OCI-LY1 (cell line): ENCODE results near the gene ZSWIM1.

Experiments used
- H2AFZ ChIP-seq: fragments of 200-600 bp; sonication (generic), shearing (Covaris generic); 2 replicates; pipeline ENCODE4 v1.6.0; 2014; ENCODE audit warnings: antibody characterized with exemption, mild to moderate bottlenecking, low read length
- H3F3A ChIP-seq: fragments of 200-600 bp; sonication (generic), shearing (Covaris generic); 2 replicates; pipeline ENCODE4 v1.6.0; 2014; ENCODE audit warnings: mild to moderate bottlenecking, antibody characterized with exemption, low read length, moderate library complexity; ENCODE audit not compliant: insufficient read depth
- H3K27ac ChIP-seq: fragments of 200-600 bp; sonication (generic); 2 replicates; pipeline ENCODE4 v1.5.1; 2014; ENCODE audit warnings: low read length, mixed run types, mild to moderate bottlenecking, low read depth; ENCODE audit not compliant: poor library complexity, severe bottlenecking
- H3K27me3 ChIP-seq: fragments of 200-600 bp; sonication (generic); 2 replicates; pipeline ENCODE4 v1.6.0; 2014; ENCODE audit warnings: antibody characterized with exemption, mild to moderate bottlenecking, low read length, moderate library complexity; ENCODE audit not compliant: insufficient read depth
- H3K36me3 ChIP-seq: fragments of 200-600 bp; sonication (generic); 2 replicates; pipeline ENCODE4 v1.6.1; 2014; ENCODE audit warnings: mild to moderate bottlenecking, antibody characterized with exemption, low read length, moderate library complexity, mixed read lengths; ENCODE audit not compliant: insufficient read depth
- H3K4me1 ChIP-seq: fragments of 200-600 bp; sonication (generic); 2 replicates; pipeline ENCODE4 v1.5.1; 2014; ENCODE audit warnings: mild to moderate bottlenecking, low read length, moderate library complexity; ENCODE audit not compliant: insufficient read depth, severe bottlenecking
- H3K4me2 ChIP-seq: fragments of 200-600 bp; sonication (generic), shearing (Covaris generic); 2 replicates; pipeline ENCODE4 v1.6.1; 2014; ENCODE audit warnings: low read length
- H3K4me3 ChIP-seq: fragments of 200-600 bp; sonication (generic); 2 replicates; pipeline ENCODE4 v1.5.1; 2014; ENCODE audit warnings: low read length, low read depth, mild to moderate bottlenecking, mixed read lengths; ENCODE audit not compliant: poor library complexity, severe bottlenecking
- H3K79me2 ChIP-seq: fragments of 200-600 bp; shearing (Covaris generic); 2 replicates; pipeline ENCODE4 v1.6.1; 2016; ENCODE audit warnings: mixed run types, low read length, mixed read lengths; ENCODE audit not compliant: insufficient read depth
- H3K9ac ChIP-seq: fragments of 200-600 bp; sonication (generic), shearing (Covaris generic); 2 replicates; pipeline ENCODE4 v1.6.1; 2014; ENCODE audit warnings: mild to moderate bottlenecking, low read length, mixed read lengths
- H3K9me2 ChIP-seq: fragments of 200-600 bp; sonication (generic), shearing (Covaris generic); 2 replicates; pipeline ENCODE4 v1.6.1; 2014; ENCODE audit warnings: low read depth, mild to moderate bottlenecking, low read length, mixed read lengths
- H3K9me3 ChIP-seq: fragments of 200-600 bp; shearing (Covaris generic); 2 replicates; pipeline ENCODE4 v1.6.1; 2014; ENCODE audit warnings: low read length, mixed read lengths
- H4K20me1 ChIP-seq: fragments of 200-600 bp; sonication (generic), shearing (Covaris generic); 2 replicates; pipeline ENCODE4 v1.6.0; 2016; ENCODE audit warnings: mild to moderate bottlenecking, low read length; ENCODE audit not compliant: insufficient read depth
- EZH2 ChIP-seq: fragments of 200-600 bp; sonication (generic), shearing (Covaris generic); IDR thresholded peaks from 2 replicates; pipeline ENCODE4 v1.8.0; 2017; ENCODE audit warnings: borderline replicate concordance, mixed run types, mild to moderate bottlenecking, antibody characterized with exemption, low read length, moderate library complexity, mixed read lengths
- TF ChIP-seq, protein P1 (sequence below): fragments of 200-600 bp; sonication (generic), shearing (Covaris generic); IDR thresholded peaks from 2 replicates; pipeline ENCODE4 v1.5.1; 2017; ENCODE audit warnings: mild to moderate bottlenecking, antibody characterized with exemption, low read length, moderate library complexity, mixed read lengths

ZSWIM1 gene

DNA sequence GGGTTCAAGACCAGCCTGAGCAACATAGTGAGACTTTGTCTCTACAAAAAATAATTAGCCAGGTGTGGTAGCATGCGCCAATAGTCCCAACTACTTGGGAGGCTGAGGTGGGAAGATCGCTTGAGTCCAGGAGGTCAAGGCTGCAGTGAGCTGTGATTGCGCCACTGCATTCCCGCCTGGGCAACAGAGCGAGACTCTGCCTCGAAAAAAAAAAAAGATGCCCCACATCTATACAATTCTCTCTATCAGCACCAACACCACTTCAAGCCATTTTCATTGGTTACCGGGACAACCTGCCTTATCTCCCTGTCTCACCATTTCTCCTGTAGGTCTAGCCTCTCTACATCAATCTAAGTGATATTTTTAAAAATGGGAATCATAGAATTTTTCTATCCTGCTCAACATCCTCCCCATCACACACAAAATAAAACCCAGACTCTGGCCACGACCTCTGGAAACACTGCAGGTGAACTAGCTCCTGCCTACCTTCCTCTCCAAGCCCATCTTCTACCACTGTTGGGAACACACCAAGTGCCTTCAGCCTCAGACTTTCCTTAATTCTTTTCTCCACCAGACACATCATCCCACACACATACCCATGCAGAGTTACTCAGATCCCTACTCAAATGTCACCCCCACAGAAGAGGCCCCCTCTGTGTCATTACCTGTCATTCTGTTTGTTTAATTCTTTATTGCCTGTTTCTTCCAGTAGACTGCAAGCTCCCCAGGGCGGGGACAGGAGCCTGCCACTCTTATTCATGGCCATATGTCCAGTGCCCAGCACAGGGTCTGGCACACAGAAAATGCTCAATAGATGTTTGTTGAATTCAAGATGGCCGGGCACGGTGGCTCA is 40.5 kb downstream of the ZSWIM1 start:
- H2AFZ ChIP-seq = no peak overlapping the region
- H3K4me3 ChIP-seq = no peak overlapping the region
- H3K36me3 ChIP-seq = no peaks in the 10 kb centered on the region
- no peaks in the 10 kb centered on the region for H3F3A ChIP-seq
- H3K27me3 ChIP-seq = 0 out of 2 replicates have a peak, but pooled peaks cover 3% of the 10 kb centered on the region
- H3K9ac ChIP-seq = no peak overlapping the region
- H3K79me2 ChIP-seq = no peaks in the 10 kb centered on the region
- H3K9me3 ChIP-seq = no peaks in the 10 kb centered on the region
- H3K9me2 ChIP-seq = no peaks in the 10 kb centered on the region
- no peak overlapping the region for H3K4me2 ChIP-seq
- H3K4me1 ChIP-seq = no peaks in the 10 kb centered on the region
- TF ChIP-seq, protein P1, sequence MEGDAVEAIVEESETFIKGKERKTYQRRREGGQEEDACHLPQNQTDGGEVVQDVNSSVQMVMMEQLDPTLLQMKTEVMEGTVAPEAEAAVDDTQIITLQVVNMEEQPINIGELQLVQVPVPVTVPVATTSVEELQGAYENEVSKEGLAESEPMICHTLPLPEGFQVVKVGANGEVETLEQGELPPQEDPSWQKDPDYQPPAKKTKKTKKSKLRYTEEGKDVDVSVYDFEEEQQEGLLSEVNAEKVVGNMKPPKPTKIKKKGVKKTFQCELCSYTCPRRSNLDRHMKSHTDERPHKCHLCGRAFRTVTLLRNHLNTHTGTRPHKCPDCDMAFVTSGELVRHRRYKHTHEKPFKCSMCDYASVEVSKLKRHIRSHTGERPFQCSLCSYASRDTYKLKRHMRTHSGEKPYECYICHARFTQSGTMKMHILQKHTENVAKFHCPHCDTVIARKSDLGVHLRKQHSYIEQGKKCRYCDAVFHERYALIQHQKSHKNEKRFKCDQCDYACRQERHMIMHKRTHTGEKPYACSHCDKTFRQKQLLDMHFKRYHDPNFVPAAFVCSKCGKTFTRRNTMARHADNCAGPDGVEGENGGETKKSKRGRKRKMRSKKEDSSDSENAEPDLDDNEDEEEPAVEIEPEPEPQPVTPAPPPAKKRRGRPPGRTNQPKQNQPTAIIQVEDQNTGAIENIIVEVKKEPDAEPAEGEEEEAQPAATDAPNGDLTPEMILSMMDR = no peak
- TF ChIP-seq EZH2 = no peak
- H4K20me1 ChIP-seq = no peaks in the 10 kb centered on the region
- H3K27ac ChIP-seq = no peak overlapping the region

DNA sequence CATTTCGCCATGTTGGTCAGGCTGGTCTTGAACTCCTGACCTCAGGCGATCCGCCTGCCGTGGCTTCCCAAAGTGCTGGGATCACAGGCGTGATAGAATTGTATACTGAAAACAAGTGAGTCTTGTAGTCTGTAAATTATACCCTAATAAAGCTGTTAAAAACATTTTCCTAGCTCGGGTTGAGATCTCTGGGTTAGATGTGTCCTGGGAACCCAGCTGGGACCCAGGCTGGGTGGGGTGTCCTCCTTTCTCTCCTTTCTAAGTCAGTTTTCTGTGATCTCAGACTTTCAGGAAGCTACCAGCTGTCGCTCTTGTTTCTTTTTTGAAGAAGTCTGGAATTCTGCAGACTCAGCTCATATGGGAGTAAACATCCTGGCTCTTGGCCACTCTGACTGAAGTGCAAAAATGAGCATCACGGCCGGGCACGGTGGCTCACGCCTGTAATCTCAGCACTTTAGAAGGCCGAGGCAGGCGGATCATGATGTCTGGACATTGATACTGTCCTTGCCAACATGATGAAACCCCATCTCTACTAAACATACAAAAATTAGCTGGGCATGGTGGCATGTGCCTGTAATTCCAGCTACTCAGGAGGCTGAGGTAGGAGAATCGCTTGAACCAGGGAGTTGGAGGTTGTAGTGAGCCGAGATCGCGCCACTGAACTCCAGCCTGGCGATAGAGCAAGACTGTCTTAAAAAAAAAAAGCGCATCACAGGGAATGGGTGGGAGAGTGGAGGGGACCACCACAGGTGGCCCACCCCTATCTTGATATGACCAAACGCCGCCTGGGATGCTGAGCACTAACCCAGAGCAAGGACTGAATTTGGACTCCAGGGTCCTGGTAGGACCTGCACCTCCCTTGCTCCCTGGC is 43.6 kb downstream of the ZSWIM1 start:
- H3K4me2 ChIP-seq = no peak overlapping the region
- H4K20me1 ChIP-seq = no peaks in the 10 kb centered on the region
- no peak overlapping the region for H2AFZ ChIP-seq
- no peaks in the 10 kb centered on the region for H3K9me3 ChIP-seq
- no peaks in the 10 kb centered on the region for H3K36me3 ChIP-seq
- no peak overlapping the region for H3K9ac ChIP-seq
- H3K79me2 ChIP-seq = no peaks in the 10 kb centered on the region
- H3K4me1 ChIP-seq = no peaks in the 10 kb centered on the region
- H3K4me3 ChIP-seq = no peak overlapping the region
- H3F3A ChIP-seq = no peaks in the 10 kb centered on the region
- no peak overlapping the region for H3K27ac ChIP-seq
- H3K9me2 ChIP-seq = no peaks in the 10 kb centered on the region
- TF ChIP-seq EZH2 = no peak
- TF ChIP-seq, protein P1 = no peak
- 0 out of 2 replicates have a peak, but pooled peaks cover 3% of the 10 kb centered on the region for H3K27me3 ChIP-seq

DNA sequence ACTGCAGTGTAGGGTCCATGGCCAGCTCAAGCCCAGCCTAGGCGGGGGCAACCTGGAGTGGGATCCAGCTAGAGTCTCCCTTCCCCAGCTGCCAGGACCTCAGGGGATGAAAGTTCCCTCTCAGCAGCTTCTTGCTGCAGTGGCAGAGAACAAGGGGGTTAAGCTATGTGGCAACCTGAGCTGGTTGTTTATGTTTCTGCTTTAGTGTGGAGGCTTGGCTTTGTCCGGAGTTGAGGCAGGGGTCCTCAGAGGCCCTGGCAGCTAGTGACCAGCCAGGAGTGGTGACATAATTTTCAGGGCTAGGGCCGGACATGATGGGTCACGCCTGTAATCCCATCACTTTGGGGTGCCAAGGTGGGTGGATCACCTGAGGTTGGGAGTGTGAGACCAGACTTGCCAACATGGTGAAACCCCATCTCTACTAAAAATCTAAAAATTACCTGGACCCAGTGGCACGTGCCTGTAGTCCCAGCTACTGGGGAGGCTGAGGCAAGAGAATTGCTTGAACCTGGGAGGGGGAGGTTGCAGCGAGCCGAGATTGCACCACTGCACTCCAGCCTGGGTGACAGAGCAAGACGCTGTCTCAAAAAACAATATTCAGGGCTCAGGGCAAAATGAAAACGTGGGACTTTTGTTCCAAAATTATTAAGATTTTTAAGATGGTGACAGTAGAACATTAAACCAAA is 44.9 kb downstream of the ZSWIM1 start:
- no peaks in the 10 kb centered on the region for H3K4me1 ChIP-seq
- H4K20me1 ChIP-seq = no peaks in the 10 kb centered on the region
- H3K9me3 ChIP-seq = no peaks in the 10 kb centered on the region
- H3K27me3 ChIP-seq = 0 out of 2 replicates have a peak, but pooled peaks cover 3% of the 10 kb centered on the region
- no peak overlapping the region for H3K27ac ChIP-seq
- no peak overlapping the region for H3K4me2 ChIP-seq
- H2AFZ ChIP-seq = no peak overlapping the region
- no peaks in the 10 kb centered on the region for H3K79me2 ChIP-seq
- H3F3A ChIP-seq = no peaks in the 10 kb centered on the region
- no peaks in the 10 kb centered on the region for H3K36me3 ChIP-seq
- no peak for TF ChIP-seq EZH2
- TF ChIP-seq, protein P1 = no peak
- H3K9ac ChIP-seq = no peak overlapping the region
- H3K9me2 ChIP-seq = no peaks in the 10 kb centered on the region
- no peak overlapping the region for H3K4me3 ChIP-seq
